PC-3 (cell line): ENCODE data around the gene MRPS22. TPM values are rescaled to one million over a fixed set of nuclear protein-coding genes. Genes with fewer than 3 reads are reported as not detected.

Experiments used
- ATAC-seq: fragments of 200-7000 bp; cut with Tn5 transposase; 2 replicates; pipeline ENCODE4 v1.9.1; 2020; ENCODE audit warnings: mild to moderate bottlenecking, moderate library complexity
- BruUV-seq: library from RNA; stranded (reverse); fragments of 400-500 nt; replicated peaks from 2 replicates; lab custom pipeline; 2021; lab: Mats Ljungman, UMichigan
- CTCF ChIA-PET: fragments of 300-600 bp; sonication (Branson Sonifier 250); formaldehyde crosslinking; loops from one replicate; lab custom pipeline; 2022; ENCODE audit warnings: antibody characterized with exemption; lab: Charles Lee
- POLR2A ChIA-PET: fragments of 300-600 bp; sonication (Branson Sonifier 250); formaldehyde crosslinking; loops from one replicate; lab custom pipeline; 2022; ENCODE audit warnings: antibody characterized with exemption; ENCODE audit not compliant: unreplicated experiment; lab: Charles Lee
- DNase-seq: peaks from one replicate; pipeline ENCODE4 v3.0.0-alpha.2; 2015
- H2AFZ ChIP-seq: fragments of 300-600 bp; sonication (generic); 2 replicates; pipeline ENCODE4 v1.6.0; 2016; ENCODE audit warnings: antibody characterized with exemption, low read length
- H3F3A ChIP-seq: fragments of 300-600 bp; sonication (generic); one replicate; pipeline ENCODE4 v1.6.0; 2017; ENCODE audit warnings: antibody characterized with exemption, low read length, control low read depth, mild to moderate bottlenecking; ENCODE audit not compliant: unreplicated experiment
- H3K27ac ChIP-seq: fragments of 300-600 bp; sonication (generic); 2 replicates; pipeline ENCODE4 v1.5.1; 2016; ENCODE audit warnings: mild to moderate bottlenecking, low read length
- H3K27me3 ChIP-seq: fragments of 300-600 bp; sonication (generic); 2 replicates; pipeline ENCODE4 v1.6.1; 2016; ENCODE audit warnings: low read length, mixed read lengths
- H3K36me3 ChIP-seq: fragments of 300-600 bp; sonication (generic); 2 replicates; pipeline ENCODE4 v1.6.1; 2016; ENCODE audit warnings: low read depth, mixed run types, low read length, mixed read lengths
- H3K4me1 ChIP-seq: fragments of 300-600 bp; sonication (generic); 2 replicates; pipeline ENCODE4 v1.5.1; 2016; ENCODE audit warnings: low read length; ENCODE audit not compliant: insufficient read depth
- H3K4me2 ChIP-seq: fragments of 300-600 bp; sonication (generic); 2 replicates; pipeline ENCODE4 v1.6.0; 2016; ENCODE audit warnings: low read length
- H3K4me3 ChIP-seq: fragments of 300-600 bp; sonication (generic); 2 replicates; pipeline ENCODE4 v1.5.1; 2016; ENCODE audit warnings: mild to moderate bottlenecking, low read length, mixed read lengths
- H3K79me2 ChIP-seq: fragments of 300-600 bp; sonication (generic); 2 replicates; pipeline ENCODE4 v1.6.1; 2017; ENCODE audit warnings: low read length, mixed read lengths
- H3K9ac ChIP-seq: fragments of 300-600 bp; sonication (generic); 2 replicates; pipeline ENCODE4 v1.6.0; 2016; ENCODE audit warnings: mild to moderate bottlenecking, low read length
- H3K9me2 ChIP-seq: fragments of 300-600 bp; sonication (generic); replicated peaks from 2 replicates; pipeline ENCODE4 v1.6.1; 2016; ENCODE audit warnings: mixed run types, low read length, mixed read lengths
- H3K9me3 ChIP-seq: fragments of 300-600 bp; sonication (generic); 2 replicates; pipeline ENCODE4 v1.6.1; 2016; ENCODE audit warnings: low read length, mixed read lengths
- H4K20me1 ChIP-seq: fragments of 300-600 bp; sonication (generic); 2 replicates; pipeline ENCODE4 v1.6.1; 2016; ENCODE audit warnings: low read length, mixed read lengths
- EZH2 ChIP-seq: fragments of 300-600 bp; sonication (generic); IDR thresholded peaks from one replicate; pipeline ENCODE4 v1.6.1; 2017; ENCODE audit warnings: antibody characterized with exemption, mild to moderate bottlenecking, low read length; ENCODE audit not compliant: unreplicated experiment
- EZH2phosphoT487 ChIP-seq: fragments of 300-600 bp; sonication (generic); IDR thresholded peaks from 2 replicates; pipeline ENCODE4 v1.6.1; 2018; ENCODE audit warnings: mild to moderate bottlenecking, antibody characterized with exemption, low read length, borderline replicate concordance
- intact Hi-C: fragments of 100-400 bp; cut with micrococcal nuclease; formaldehyde crosslinking; loops from 2 replicates; pipeline ENCODE4 v1.9.0; 2023
- total RNA-seq: library from RNA; depleted of rRNA; stranded (reverse); fragments of >200 nt; gene quantifications from 2 replicates; pipeline ENCODE4 v1.2.3, GENCODE V29; 2014
- TF ChIP-seq, protein P1 (sequence below): fragments of 300-600 bp; sonication (generic); conservative IDR thresholded peaks from 2 replicates; pipeline ENCODE4 v1.5.1; 2017; ENCODE audit warnings: antibody characterized with exemption, low read depth, mild to moderate bottlenecking, low read length

MRPS22 gene
- total RNA-seq, 1 experiment from 2014 or later = 73.3 TPM

- no peaks in the 10 kb centered on the region for H3F3A ChIP-seq
- no peak for ATAC-seq
- DNase-seq = no peak
- intact Hi-C loops = no loop called here
- H2AFZ ChIP-seq = no peak overlapping the region
- CTCF ChIA-PET = no interaction called here
- H3K9me2 ChIP-seq = no peaks in the 10 kb centered on the region
- no peaks in the 10 kb centered on the region for H3K79me2 ChIP-seq
- H3K27me3 ChIP-seq = no peaks in the 10 kb centered on the region
- no peak overlapping the region for H3K4me3 ChIP-seq
- no peak overlapping the region for H3K9ac ChIP-seq
- no TSS peak for BruUV-seq
- H3K4me2 ChIP-seq = no peak overlapping the region
- POLR2A ChIA-PET = no interaction called here
- no peaks in the 10 kb centered on the region for H4K20me1 ChIP-seq
- H3K9me3 ChIP-seq = no peaks in the 10 kb centered on the region
- H3K4me1 ChIP-seq = no peaks in the 10 kb centered on the region
- TF ChIP-seq, protein P1, sequence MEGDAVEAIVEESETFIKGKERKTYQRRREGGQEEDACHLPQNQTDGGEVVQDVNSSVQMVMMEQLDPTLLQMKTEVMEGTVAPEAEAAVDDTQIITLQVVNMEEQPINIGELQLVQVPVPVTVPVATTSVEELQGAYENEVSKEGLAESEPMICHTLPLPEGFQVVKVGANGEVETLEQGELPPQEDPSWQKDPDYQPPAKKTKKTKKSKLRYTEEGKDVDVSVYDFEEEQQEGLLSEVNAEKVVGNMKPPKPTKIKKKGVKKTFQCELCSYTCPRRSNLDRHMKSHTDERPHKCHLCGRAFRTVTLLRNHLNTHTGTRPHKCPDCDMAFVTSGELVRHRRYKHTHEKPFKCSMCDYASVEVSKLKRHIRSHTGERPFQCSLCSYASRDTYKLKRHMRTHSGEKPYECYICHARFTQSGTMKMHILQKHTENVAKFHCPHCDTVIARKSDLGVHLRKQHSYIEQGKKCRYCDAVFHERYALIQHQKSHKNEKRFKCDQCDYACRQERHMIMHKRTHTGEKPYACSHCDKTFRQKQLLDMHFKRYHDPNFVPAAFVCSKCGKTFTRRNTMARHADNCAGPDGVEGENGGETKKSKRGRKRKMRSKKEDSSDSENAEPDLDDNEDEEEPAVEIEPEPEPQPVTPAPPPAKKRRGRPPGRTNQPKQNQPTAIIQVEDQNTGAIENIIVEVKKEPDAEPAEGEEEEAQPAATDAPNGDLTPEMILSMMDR = no peak
- TF ChIP-seq EZH2 (no peak), EZH2phosphoT487 (no peak)
- H3K36me3 ChIP-seq = no peaks in the 10 kb centered on the region
- H3K27ac ChIP-seq = no peak overlapping the region
These were observed 5.4 kb upstream of the MRPS22 start for GRCh38 chr3:139338405-139338804.

- Histone ChIP-seq H3K4me2 (no peak overlapping the region), H3K79me2 (peaks cover 4% of the 10 kb centered on the region), H3K4me3 (no peak overlapping the region), H3K9me2 (no peaks in the 10 kb centered on the region), H3F3A (no peaks in the 10 kb centered on the region), H3K27me3 (no peaks in the 10 kb centered on the region), H3K9me3 (no peaks in the 10 kb centered on the region), H3K9ac (no peak overlapping the region), H4K20me1 (no peaks in the 10 kb centered on the region), H3K36me3 (no peaks in the 10 kb centered on the region), H2AFZ (no peak overlapping the region), H3K27ac (no peak overlapping the region), H3K4me1 (no peaks in the 10 kb centered on the region)
- ATAC-seq = no peak
- CTCF ChIA-PET = no interaction called here
- DNase-seq = no peak
- BruUV-seq = no TSS peak
- TF ChIP-seq EZH2 = no peak
- no peak for TF ChIP-seq EZH2phosphoT487
- TF ChIP-seq, protein P1 = no peak
- POLR2A ChIA-PET = no interaction called here
- intact Hi-C loops = no loop called here
These were observed 4.5 kb upstream of the MRPS22 start for GRCh38 chr3:139339219-139339906.

- TF ChIP-seq EZH2phosphoT487 = no peak
- TF ChIP-seq, protein P1 = no peak
- no peak for TF ChIP-seq EZH2
- no TSS peak for BruUV-seq
- no peaks in the 10 kb centered on the region for H3F3A ChIP-seq
- no peaks in the 10 kb centered on the region for H4K20me1 ChIP-seq
- H2AFZ ChIP-seq = no peak overlapping the region
- POLR2A ChIA-PET = no interaction called here
- H3K4me3 ChIP-seq = no peak overlapping the region
- no peaks in the 10 kb centered on the region for H3K27me3 ChIP-seq
- H3K4me1 ChIP-seq = 0 out of 2 replicates have a peak, but pooled peaks cover 7% of the 10 kb centered on the region
- no peak overlapping the region for H3K4me2 ChIP-seq
- CTCF ChIA-PET = no interaction called here
- no peaks in the 10 kb centered on the region for H3K9me3 ChIP-seq
- no peak overlapping the region for H3K27ac ChIP-seq
- ATAC-seq (no peak), DNase-seq (no peak)
- intact Hi-C loops = no loop called here
- H3K9ac ChIP-seq = no peak overlapping the region
- H3K36me3 ChIP-seq = no peaks in the 10 kb centered on the region
- H3K79me2 ChIP-seq = peaks cover 18% of the 10 kb centered on the region
- no peaks in the 10 kb centered on the region for H3K9me2 ChIP-seq
These were observed 3.0 kb upstream of the MRPS22 start for GRCh38 chr3:139340784-139341183.
